A549 treated with AZD9567 at 1 μM for 4 hours (cell line): ENCODE results near the gene ZNF486. TPM values are rescaled to one million over a fixed set of nuclear protein-coding genes. Genes with fewer than 3 reads are reported as not detected.

Experiments
- total RNA-seq: library from RNA; stranded (reverse); fragments of 200-300 nt; extraction: Qiagen RNA extraction; gene quantifications from 5 replicates; pipeline ENCODE4 v1.2.3, GENCODE V29; 2022; ENCODE audit not compliant: insufficient read depth

ZNF486 gene
- total RNA-seq, result not detected in 5 replicates

DNA sequence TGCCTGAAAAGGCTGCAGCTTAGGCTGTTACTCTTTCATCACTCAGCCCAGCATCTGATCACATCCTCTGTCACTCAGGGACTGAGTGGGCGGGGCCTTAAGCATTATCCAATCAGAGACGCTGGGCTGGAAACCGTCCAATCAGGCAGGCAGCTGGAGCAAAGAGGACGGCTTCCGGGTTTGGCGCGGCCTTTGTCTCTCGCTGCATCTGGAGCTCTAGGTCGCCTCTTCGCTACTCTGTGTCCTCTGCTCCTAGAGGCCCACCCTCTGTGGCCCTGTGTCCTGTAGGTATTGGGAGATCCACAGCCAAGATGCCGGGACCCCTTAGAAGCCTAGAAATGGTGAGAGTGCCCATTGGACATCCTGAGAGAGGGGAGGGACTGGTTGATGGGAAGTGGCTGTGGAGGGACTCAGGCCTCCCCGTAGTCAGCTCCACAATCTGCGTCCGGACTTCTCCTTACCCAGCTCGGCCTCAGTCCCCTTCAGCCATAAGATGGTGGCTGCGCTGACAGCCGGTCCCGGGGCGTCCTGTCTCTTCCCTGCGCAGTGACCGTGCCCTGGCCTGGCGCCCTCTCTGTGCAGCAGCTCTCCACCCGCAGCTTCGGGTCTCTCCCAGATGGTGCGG lies at the start of gene ZNF486:
Gene ZNF486, plus strand, starts transcription at position 195 of the 625 bp plus-strand sequence. Its CDS starts 117 bp downstream, at position 312.

Other genes starting within 250 kb of the ZNF486 start
- gene ZNF682, start 127.7 kb upstream of the ZNF486 start, total RNA-seq, result not detected in 5 replicates
- not detected in 5 replicates for gene ZNF90, start 89.2 kb upstream of the ZNF486 start, total RNA-seq